HEK293T (cell line): ENCODE data around the gene PERM1.
A peak's percentile ranks its signal among the peaks of the same experiment; 100 is the strongest.

Experiments
- CTCF ChIA-PET: fragments of 350-600 bp; formaldehyde crosslinking; extraction: SDS; loops from one replicate; lab custom pipeline; 2021; ENCODE audit warnings: antibody characterized with exemption, inconsistent platforms; lab: Yijun Ruan, JAX
- POLR2A ChIA-PET: fragments of 350-600 bp; formaldehyde crosslinking; extraction: SDS; loops from one replicate; lab custom pipeline; 2020; ENCODE audit warnings: antibody characterized with exemption, inconsistent platforms; lab: Yijun Ruan, JAX
- DNase-seq: peaks from one replicate; pipeline ENCODE4 v3.0.0; 2012; ENCODE audit warnings: mixed read lengths; ENCODE audit errors: extremely low spot score
- ARNT ChIP-seq: fragments of 450-650 bp; IDR thresholded peaks from 2 replicates; pipeline ENCODE4 v1.6.1; 2017; ENCODE audit warnings: mild to moderate bottlenecking
- BHLHE40 ChIP-seq: fragments of 450-650 bp; IDR thresholded peaks from 2 replicates; pipeline ENCODE4 v1.6.1; 2016; ENCODE audit warnings: mild to moderate bottlenecking, moderate library complexity, borderline replicate concordance
- CTBP1 ChIP-seq: fragments of 450-650 bp; IDR thresholded peaks from 2 replicates; pipeline ENCODE4 v1.6.1; 2016; ENCODE audit warnings: borderline replicate concordance
- ELF4 ChIP-seq: fragments of 450-650 bp; IDR thresholded peaks from 2 replicates; pipeline ENCODE4 v1.6.1; 2017; ENCODE audit warnings: antibody characterized with exemption
- FOXA1 ChIP-seq: fragments of 450-650 bp; IDR thresholded peaks from 2 replicates; pipeline ENCODE4 v1.6.1; 2016; ENCODE audit warnings: mild to moderate bottlenecking
- FOXK2 ChIP-seq: fragments of 450-650 bp; IDR thresholded peaks from 2 replicates; pipeline ENCODE4 v1.6.1; 2016; ENCODE audit warnings: mild to moderate bottlenecking
- FOXM1 ChIP-seq: fragments of 450-650 bp; IDR thresholded peaks from 2 replicates; pipeline ENCODE4 v1.6.1; 2017; ENCODE audit warnings: mild to moderate bottlenecking, borderline replicate concordance
- HDGF ChIP-seq: fragments of 450-650 bp; IDR thresholded peaks from 2 replicates; pipeline ENCODE4 v1.6.1; 2017; ENCODE audit warnings: antibody characterized with exemption, borderline replicate concordance
- L3MBTL2 ChIP-seq: fragments of 450-650 bp; conservative IDR thresholded peaks from 2 replicates; pipeline ENCODE4 v1.6.1; 2016; ENCODE audit warnings: mild to moderate bottlenecking
- LEF1 ChIP-seq: fragments of 450-650 bp; IDR thresholded peaks from 2 replicates; pipeline ENCODE4 v1.6.1; 2017; ENCODE audit warnings: mild to moderate bottlenecking, borderline replicate concordance
- NFRKB ChIP-seq: fragments of 450-650 bp; IDR thresholded peaks from 2 replicates; pipeline ENCODE4 v1.6.1; 2016; ENCODE audit warnings: mild to moderate bottlenecking, moderate library complexity
- SP1 ChIP-seq: fragments of 450-650 bp; IDR thresholded peaks from 2 replicates; pipeline ENCODE4 v1.6.1; 2017
- SUZ12 ChIP-seq: fragments of 450-650 bp; IDR thresholded peaks from 2 replicates; pipeline ENCODE4 v1.6.1; 2016; ENCODE audit warnings: mild to moderate bottlenecking
- TARDBP ChIP-seq: fragments of 450-650 bp; IDR thresholded peaks from 2 replicates; pipeline ENCODE4 v1.6.1; 2016
- ZNF384 ChIP-seq: fragments of 450-650 bp; IDR thresholded peaks from 2 replicates; pipeline ENCODE4 v1.6.1; 2016
- TF ChIP-seq, protein P1 (sequence below): fragments of 450-650 bp; IDR thresholded peaks from 2 replicates; pipeline ENCODE4 v1.6.1; 2016

PERM1 gene

DNA sequence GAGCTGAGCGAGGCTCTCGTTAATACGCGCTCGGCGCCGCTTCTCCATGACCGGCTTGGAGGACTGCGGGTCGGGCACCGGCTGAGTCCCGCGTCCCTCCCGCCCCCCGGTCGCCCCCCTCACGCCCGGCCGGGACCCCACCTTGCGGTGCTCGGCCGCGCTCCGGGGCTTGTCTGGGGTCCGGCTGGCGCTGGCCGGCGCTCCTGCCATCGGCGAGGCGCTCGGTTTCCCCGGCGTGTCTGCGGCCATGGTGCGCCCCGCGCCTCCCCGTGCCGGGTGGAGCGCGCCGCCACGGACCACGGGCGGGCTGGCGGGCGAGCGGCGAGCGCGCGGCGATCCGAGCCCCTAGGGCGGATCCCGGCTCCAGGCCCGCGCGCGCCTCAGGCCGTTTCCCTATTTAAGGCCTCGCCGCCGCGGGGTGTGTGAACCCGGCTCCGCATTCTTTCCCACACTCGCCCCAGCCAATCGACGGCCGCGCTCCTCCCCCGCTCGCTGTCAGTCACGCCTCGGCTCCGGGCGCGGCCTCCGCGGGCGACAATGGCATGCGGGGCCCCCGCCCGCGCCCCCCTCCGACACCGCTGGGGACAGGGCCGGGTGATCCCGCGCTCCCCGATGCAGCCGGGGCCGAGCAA, 17.9 kb upstream of the PERM1 start, which contains the start of gene HES4:
HES4 (minus strand) TSS at position 373 of the 632 bp plus-strand sequence; CDS start at position 249, 124 bp downstream.
- ChIA-PET POLR2A (interaction anchor here (0.6 to 2.6 kb wide), 9 partner anchors 14 to 291 kb away, joined by 3 to 9 read pairs (median 4); partner anchors contain the start of genes AGRN, ISG15 and PERM1), CTCF (no interaction called here)

DNA sequence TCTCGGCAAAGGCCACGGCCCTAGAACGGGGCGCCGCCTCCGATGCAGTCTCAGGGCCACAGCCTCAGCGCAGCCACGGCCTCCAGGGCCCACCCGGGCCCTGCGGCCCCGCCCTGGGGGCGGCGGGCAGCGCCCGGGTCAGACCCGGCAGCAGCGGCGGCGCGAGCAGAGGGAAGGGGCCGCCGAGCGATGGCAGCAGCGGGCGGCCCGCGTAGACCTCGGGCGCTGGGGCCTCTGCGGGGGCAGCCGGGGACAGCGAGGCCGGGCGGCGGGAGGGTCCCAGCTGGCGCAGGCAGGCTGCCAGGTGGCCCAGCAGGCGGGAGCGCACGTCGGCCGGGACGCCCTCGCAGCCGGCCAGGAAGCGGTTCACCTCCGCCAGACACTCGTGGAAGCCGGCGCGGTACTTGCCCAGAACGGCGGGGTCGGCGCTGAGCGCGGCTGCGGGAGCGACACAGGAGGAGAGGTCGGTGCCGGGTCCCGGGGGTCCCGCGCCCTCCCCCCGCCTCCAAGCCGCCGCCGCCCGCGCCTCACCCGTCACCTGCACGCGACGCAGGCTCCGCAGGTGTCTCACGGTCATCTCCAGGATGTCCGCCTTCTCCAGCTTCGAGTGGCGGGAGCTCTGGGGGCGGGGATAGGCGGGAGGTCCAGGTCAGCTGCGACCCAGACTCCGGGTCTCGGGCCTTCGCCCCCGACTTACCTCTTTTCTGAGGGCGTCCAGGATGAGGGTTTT, 17.3 kb upstream of the PERM1 start:
- DNase-seq, result peak; percentile 37
- no peak for TF ChIP-seq ARNT
- TF ChIP-seq, protein P1, sequence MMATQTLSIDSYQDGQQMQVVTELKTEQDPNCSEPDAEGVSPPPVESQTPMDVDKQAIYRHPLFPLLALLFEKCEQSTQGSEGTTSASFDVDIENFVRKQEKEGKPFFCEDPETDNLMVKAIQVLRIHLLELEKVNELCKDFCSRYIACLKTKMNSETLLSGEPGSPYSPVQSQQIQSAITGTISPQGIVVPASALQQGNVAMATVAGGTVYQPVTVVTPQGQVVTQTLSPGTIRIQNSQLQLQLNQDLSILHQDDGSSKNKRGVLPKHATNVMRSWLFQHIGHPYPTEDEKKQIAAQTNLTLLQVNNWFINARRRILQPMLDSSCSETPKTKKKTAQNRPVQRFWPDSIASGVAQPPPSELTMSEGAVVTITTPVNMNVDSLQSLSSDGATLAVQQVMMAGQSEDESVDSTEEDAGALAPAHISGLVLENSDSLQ, result no peak
- TF ChIP-seq LEF1, result peak; percentile 89
- TF ChIP-seq TARDBP, result no peak
- no peak for TF ChIP-seq CTBP1
- ChIA-PET POLR2A (interaction anchor here (0.6 to 2.5 kb wide), 11 partner anchors 9 to 292 kb away, joined by 3 to 14 read pairs (median 4); partner anchors contain the start of genes AGRN and PERM1), CTCF (no interaction called here)

More for the DNA sequence above, 17.9 kb upstream of the PERM1 start, which contains the start of gene HES4:
- TF ChIP-seq BHLHE40 (no peak), ARNT (peak; percentile 78), FOXA1 (no peak), CTBP1 (0 out of 2 replicates have a peak, but pooled peaks have one; percentile 34), FOXM1 (peak; percentile 92)
- TF ChIP-seq, protein P1, result peak; percentile 97
- DNase-seq, result peak; percentile 85

DNA sequence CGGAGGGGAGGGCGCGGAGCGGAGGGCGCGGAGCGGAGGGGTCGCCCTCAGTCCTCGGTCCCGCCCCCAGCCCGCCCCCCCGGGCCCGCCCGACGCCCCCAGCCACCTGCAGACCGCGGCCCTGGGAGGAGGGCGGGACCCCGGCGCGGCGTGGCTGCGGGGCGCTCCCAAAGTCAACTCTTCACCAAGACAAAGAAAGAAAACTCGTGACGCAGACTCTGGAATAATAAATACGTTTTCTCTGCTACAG, 16.8 kb upstream of the PERM1 start:
- POLR2A ChIA-PET, result interaction anchor here (1.0 to 2.5 kb wide), 7 partner anchors 9 to 65 kb away, joined by 3 to 14 read pairs (median 3); partner anchors contain the start of gene PERM1
- DNase-seq, result no peak
- TF ChIP-seq ZNF384 (no peak), NFRKB (no peak), HDGF (no peak), FOXK2 (no peak), ARNT (no peak), FOXM1 (no peak), ELF4 (no peak), SUZ12 (no peak), SP1 (no peak), BHLHE40 (no peak)
- TF ChIP-seq, protein P1, result no peak
- CTCF ChIA-PET, result no interaction called here

DNA sequence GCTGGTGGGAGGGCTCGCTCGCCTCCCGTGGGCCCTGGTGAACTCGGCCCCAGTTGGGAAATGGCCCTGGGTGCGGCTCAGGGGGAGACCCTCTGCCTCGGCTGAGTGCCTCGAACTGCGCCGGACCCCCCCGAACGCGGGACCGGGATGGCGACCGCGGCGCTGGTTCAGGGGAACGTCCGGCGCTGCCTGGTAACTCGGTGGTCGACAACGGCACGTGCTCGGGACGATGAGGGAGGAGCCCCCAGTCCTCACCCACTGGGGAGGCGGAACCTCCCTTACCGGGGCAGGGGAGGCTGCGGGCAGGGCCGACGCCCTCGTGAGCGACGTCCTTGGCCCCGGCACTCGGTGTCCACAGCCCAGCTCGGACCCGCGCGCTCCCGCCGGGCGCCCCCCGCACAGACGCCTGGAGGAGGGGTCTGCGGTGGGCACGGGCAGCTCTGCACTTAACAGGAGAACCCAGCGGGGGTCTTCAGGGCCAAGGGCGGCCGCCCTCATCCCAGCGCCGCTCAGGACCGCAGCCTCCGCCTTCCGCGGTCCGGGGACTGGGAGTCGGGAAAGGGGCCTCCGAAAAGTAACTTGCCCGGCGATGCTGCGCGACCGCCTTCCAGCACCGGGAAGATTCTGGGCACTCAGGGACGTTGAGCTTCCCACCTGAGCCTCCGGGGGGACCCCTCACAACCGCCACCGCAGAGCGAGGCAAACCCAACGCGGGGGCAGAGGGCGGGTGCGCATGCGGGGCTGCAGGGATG, 16.3 kb upstream of the PERM1 start:
- TF ChIP-seq TARDBP (no peak), L3MBTL2 (peak; percentile 64)
- no peak for DNase-seq
- POLR2A ChIA-PET, result interaction anchor here (1.0 to 2.5 kb wide), 11 partner anchors 8 to 82 kb away, joined by 3 to 14 read pairs (median 4); partner anchors contain the start of gene PERM1
- CTCF ChIA-PET, result interaction anchor here (1.5 kb wide), 1 partner anchor 14 kb away, joined by 6 read pairs; no protein-coding TSS in a partner anchor

DNA sequence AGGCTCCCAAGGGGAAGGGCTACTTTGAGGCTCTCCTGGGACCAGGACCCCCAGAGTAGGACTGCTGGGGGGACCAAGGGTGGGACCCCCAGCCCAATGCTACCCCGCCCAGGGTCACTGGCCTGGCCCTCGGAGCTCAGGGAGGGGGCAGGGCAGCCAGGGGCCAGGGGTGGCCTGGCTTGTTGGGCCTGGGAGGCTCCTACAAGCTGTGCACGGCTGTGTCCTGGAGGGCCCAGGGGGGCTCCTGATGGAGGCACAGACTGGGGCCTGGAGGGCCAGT, 15.8 kb upstream of the PERM1 start:
- CTCF ChIA-PET, result interaction anchor here (1.5 kb wide), 1 partner anchor 13 kb away, joined by 6 read pairs; no protein-coding TSS in a partner anchor
- DNase-seq, result no peak
- TF ChIP-seq SUZ12 (no peak), ELF4 (no peak), BHLHE40 (no peak), FOXM1 (no peak), L3MBTL2 (no peak), NFRKB (no peak), TARDBP (no peak), CTBP1 (no peak), HDGF (no peak), ARNT (no peak)
- POLR2A ChIA-PET, result interaction anchor here (0.9 to 2.5 kb wide), 10 partner anchors 14 to 82 kb away, joined by 3 to 14 read pairs (median 4); partner anchors contain the start of genes AGRN and PERM1
